Activated B cell treated with CpG ODN at 0.5 μM for 24 hours (primary cell): ENCODE results near the gene ADAMTS17. TPM values are rescaled to one million over a fixed set of nuclear protein-coding genes. Genes with fewer than 3 reads are reported as not detected.

ENCODE experiments used
- ATAC-seq: fragments of 200-7000 bp; cut with Tn5 transposase; one replicate; pipeline ENCODE4 v1.10.0; 2021; ENCODE audit warnings: low read depth, mild to moderate bottlenecking, moderate library complexity
- CTCF ChIA-PET: fragments of 350-600 bp; sonication (Branson Sonifier 250); formaldehyde crosslinking; loops from one replicate; lab custom pipeline; 2021; ENCODE audit warnings: antibody characterized with exemption; lab: Charles Lee
- POLR2A ChIA-PET: fragments of 350-600 bp; sonication (Branson Sonifier 250); formaldehyde crosslinking; loops from one replicate; lab custom pipeline; 2021; ENCODE audit warnings: antibody characterized with exemption; lab: Charles Lee
- DNase-seq: peaks from one replicate; pipeline ENCODE4 v3.0.0; 2022
- H3K27ac Mint-ChIP-seq: one replicate; pipeline ENCODE4 v1.8.0; 2020; ENCODE audit warnings: mixed read lengths
- H3K27me3 Mint-ChIP-seq: one replicate; pipeline ENCODE4 v1.8.0; 2021; ENCODE audit warnings: mixed read lengths
- H3K36me3 Mint-ChIP-seq: one replicate; pipeline ENCODE4 v1.8.0; 2021; ENCODE audit warnings: low read depth, mixed read lengths
- H3K4me1 Mint-ChIP-seq: one replicate; pipeline ENCODE4 v1.8.0; 2021; ENCODE audit warnings: mixed read lengths
- H3K4me3 Mint-ChIP-seq: one replicate; pipeline ENCODE4 v1.8.0; 2020; ENCODE audit warnings: mild to moderate bottlenecking, mixed read lengths
- H3K9me3 Mint-ChIP-seq: one replicate; pipeline ENCODE4 v1.8.0; 2020; ENCODE audit warnings: mixed read lengths
- CTCF ChIP-seq: fragments of 200-600 bp; IDR thresholded peaks from one replicate; pipeline ENCODE4 v1.8.0; 2022; ENCODE audit warnings: antibody characterized with exemption, mild to moderate bottlenecking
- intact Hi-C: fragments of 100-400 bp; cut with micrococcal nuclease; formaldehyde crosslinking; loops from one replicate; pipeline ENCODE4 v1.15.1; 2024
- total RNA-seq: library from RNA; stranded (reverse); gene quantifications from 2 replicates; pipeline ENCODE4 v1.2.3, GENCODE V29; 2022

ADAMTS17 gene
- total RNA-seq, 1 donor from 2014 or later = 1.6 TPM

- no peak for ATAC-seq
Measured at GRCh38 chr15:100104245-100104644, 237.5 kb downstream of the ADAMTS17 start.

GRCh38 chr15:100103828-100104227 is 237.9 kb downstream of the ADAMTS17 start:
- ChIA-PET POLR2A (no interaction called here), CTCF (no interaction called here)
- ATAC-seq (no peak), DNase-seq (no peak)
- H3K36me3 Mint-ChIP-seq = no peaks in the 10 kb centered on the region
- no peaks in the 10 kb centered on the region for H3K4me1 Mint-ChIP-seq
- H3K9me3 Mint-ChIP-seq = no peaks in the 10 kb centered on the region
- H3K27ac Mint-ChIP-seq = no peak overlapping the region
- no peaks in the 10 kb centered on the region for H3K27me3 Mint-ChIP-seq
- TF ChIP-seq CTCF = no peak
- intact Hi-C loops = no loop called here
- no peak overlapping the region for H3K4me3 Mint-ChIP-seq

More at GRCh38 chr15:100104245-100104644, 237.5 kb downstream of the ADAMTS17 start:
- Mint-ChIP-seq H3K27me3 (no peaks in the 10 kb centered on the region), H3K4me3 (no peak overlapping the region), H3K9me3 (no peaks in the 10 kb centered on the region), H3K27ac (no peak overlapping the region), H3K36me3 (no peaks in the 10 kb centered on the region), H3K4me1 (no peaks in the 10 kb centered on the region)
- TF ChIP-seq CTCF = no peak
- POLR2A ChIA-PET = no interaction called here
- intact Hi-C loops = no loop called here
- no peak for DNase-seq
- CTCF ChIA-PET = no interaction called here

- intact Hi-C loops = no loop called here
- Mint-ChIP-seq H3K4me3 (no peak overlapping the region), H3K27ac (no peak overlapping the region), H3K9me3 (no peaks in the 10 kb centered on the region), H3K36me3 (no peaks in the 10 kb centered on the region), H3K4me1 (no peaks in the 10 kb centered on the region), H3K27me3 (no peaks in the 10 kb centered on the region)
- DNase-seq (no peak), ATAC-seq (no peak)
- ChIA-PET CTCF (no interaction called here), POLR2A (no interaction called here)
- no peak for TF ChIP-seq CTCF
Measured at GRCh38 chr15:100101426-100102089, 240.2 kb downstream of the ADAMTS17 start.

- Mint-ChIP-seq H3K27me3 (no peaks in the 10 kb centered on the region), H3K27ac (no peak overlapping the region), H3K4me1 (no peaks in the 10 kb centered on the region), H3K9me3 (no peaks in the 10 kb centered on the region), H3K36me3 (no peaks in the 10 kb centered on the region), H3K4me3 (no peak overlapping the region)
- ATAC-seq = no peak
- ChIA-PET POLR2A (no interaction called here), CTCF (no interaction called here)
- no peak for DNase-seq
- TF ChIP-seq CTCF = no peak
- intact Hi-C loops = no loop called here
Measured at GRCh38 chr15:100100926-100101325, 240.8 kb downstream of the ADAMTS17 start.

- Mint-ChIP-seq H3K27ac (no peak overlapping the region), H3K27me3 (no peaks in the 10 kb centered on the region), H3K4me1 (no peaks in the 10 kb centered on the region), H3K9me3 (no peaks in the 10 kb centered on the region), H3K36me3 (no peaks in the 10 kb centered on the region), H3K4me3 (no peak overlapping the region)
- ChIA-PET POLR2A (no interaction called here), CTCF (no interaction called here)
- intact Hi-C loops = no loop called here
- DNase-seq (no peak), ATAC-seq (no peak)
- TF ChIP-seq CTCF = no peak
Measured at GRCh38 chr15:100099976-100100375, 241.8 kb downstream of the ADAMTS17 start.
